DOHH2 (cell line): ENCODE measurements around the gene MAT2B.

Experiments
- H3F3A ChIP-seq: fragments of 200-600 bp; sonication (generic), shearing (Covaris generic); 2 replicates; pipeline ENCODE4 v1.6.0; 2016; ENCODE audit warnings: antibody characterized with exemption, mild to moderate bottlenecking; ENCODE audit not compliant: control insufficient read depth, insufficient read depth
- H3K27ac ChIP-seq: fragments of 200-600 bp; sonication (generic); 2 replicates; pipeline ENCODE4 v1.5.1; 2014; ENCODE audit warnings: low read depth, mild to moderate bottlenecking, low read length, moderate library complexity
- H3K27me3 ChIP-seq: fragments of 200-600 bp; sonication (generic); 2 replicates; pipeline ENCODE4 v1.6.1; 2014; ENCODE audit warnings: mild to moderate bottlenecking, low read length, mixed read lengths; ENCODE audit not compliant: control insufficient read depth
- H3K36me3 ChIP-seq: fragments of 200-600 bp; sonication (generic); 2 replicates; pipeline ENCODE4 v1.6.1; 2014; ENCODE audit warnings: mild to moderate bottlenecking, low read length, moderate library complexity, mixed read lengths; ENCODE audit not compliant: control insufficient read depth
- H3K4me1 ChIP-seq: fragments of 200-600 bp; sonication (generic); 2 replicates; pipeline ENCODE4 v1.6.1; 2014; ENCODE audit warnings: mild to moderate bottlenecking, low read length, mixed read lengths; ENCODE audit not compliant: control insufficient read depth
- H3K4me2 ChIP-seq: fragments of 200-600 bp; sonication (generic); 2 replicates; pipeline ENCODE4 v1.6.0; 2014; ENCODE audit warnings: mild to moderate bottlenecking, low read length, moderate library complexity
- H3K4me3 ChIP-seq: fragments of 200-600 bp; sonication (generic); 2 replicates; pipeline ENCODE4 v1.5.1; 2014; ENCODE audit warnings: mild to moderate bottlenecking, low read length, mixed read lengths
- H3K79me2 ChIP-seq: fragments of 200-600 bp; sonication (generic); 2 replicates; pipeline ENCODE4 v1.6.1; 2014; ENCODE audit warnings: mild to moderate bottlenecking, low read length, mixed read lengths; ENCODE audit not compliant: control insufficient read depth
- H3K9me2 ChIP-seq: fragments of 200-600 bp; sonication (generic); replicated peaks from 2 replicates; pipeline ENCODE4 v1.6.1; 2014; ENCODE audit warnings: mild to moderate bottlenecking, low read length, mixed read lengths; ENCODE audit not compliant: control insufficient read depth
- H3K9me3 ChIP-seq: fragments of 200-600 bp; sonication (generic); 2 replicates; pipeline ENCODE4 v1.6.1; 2014; ENCODE audit warnings: antibody characterized with exemption, low read length, mixed read lengths; ENCODE audit not compliant: control insufficient read depth, insufficient read depth
- H4K20me1 ChIP-seq: fragments of 200-600 bp; sonication (generic); 2 replicates; pipeline ENCODE4 v1.6.0; 2014; ENCODE audit warnings: low read depth, mild to moderate bottlenecking, antibody characterized with exemption, low read length, moderate library complexity; ENCODE audit not compliant: control insufficient read depth, insufficient read depth
- EZH2phosphoT487 ChIP-seq: fragments of 200-600 bp; sonication (generic); IDR thresholded peaks from 2 replicates; pipeline ENCODE4 v1.6.1; 2017; ENCODE audit warnings: borderline replicate concordance, mild to moderate bottlenecking, antibody characterized with exemption, low read length, moderate library complexity, mixed read lengths
- TF ChIP-seq, protein P1 (sequence below): fragments of 200-600 bp; sonication (generic); IDR thresholded peaks from one replicate; pipeline ENCODE4 v1.5.1; 2014; ENCODE audit warnings: antibody characterized with exemption, mild to moderate bottlenecking, low read depth, low read length; ENCODE audit not compliant: poor library complexity, severe bottlenecking

The MAT2B gene

DNA sequence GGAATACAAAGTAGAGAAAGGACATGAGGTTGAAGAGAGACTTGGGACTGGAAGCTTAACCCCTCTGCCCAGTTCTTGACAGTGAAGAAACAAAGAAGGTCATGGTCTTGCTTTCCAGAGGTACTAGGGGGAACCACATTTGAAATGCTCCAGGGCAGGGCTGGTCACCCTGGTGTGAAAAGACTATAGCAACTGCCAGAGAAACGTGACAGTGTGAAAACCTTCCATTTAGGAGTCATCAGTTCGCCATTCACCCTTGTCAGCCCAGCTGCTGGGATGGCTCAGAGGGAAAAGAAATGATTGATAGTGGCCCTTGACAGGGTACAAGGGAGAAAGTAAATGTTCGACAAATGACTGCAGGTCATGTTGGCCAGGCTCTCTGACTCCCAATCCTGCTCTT, 56.7 kb downstream of the MAT2B start:
- TF ChIP-seq, protein P1, sequence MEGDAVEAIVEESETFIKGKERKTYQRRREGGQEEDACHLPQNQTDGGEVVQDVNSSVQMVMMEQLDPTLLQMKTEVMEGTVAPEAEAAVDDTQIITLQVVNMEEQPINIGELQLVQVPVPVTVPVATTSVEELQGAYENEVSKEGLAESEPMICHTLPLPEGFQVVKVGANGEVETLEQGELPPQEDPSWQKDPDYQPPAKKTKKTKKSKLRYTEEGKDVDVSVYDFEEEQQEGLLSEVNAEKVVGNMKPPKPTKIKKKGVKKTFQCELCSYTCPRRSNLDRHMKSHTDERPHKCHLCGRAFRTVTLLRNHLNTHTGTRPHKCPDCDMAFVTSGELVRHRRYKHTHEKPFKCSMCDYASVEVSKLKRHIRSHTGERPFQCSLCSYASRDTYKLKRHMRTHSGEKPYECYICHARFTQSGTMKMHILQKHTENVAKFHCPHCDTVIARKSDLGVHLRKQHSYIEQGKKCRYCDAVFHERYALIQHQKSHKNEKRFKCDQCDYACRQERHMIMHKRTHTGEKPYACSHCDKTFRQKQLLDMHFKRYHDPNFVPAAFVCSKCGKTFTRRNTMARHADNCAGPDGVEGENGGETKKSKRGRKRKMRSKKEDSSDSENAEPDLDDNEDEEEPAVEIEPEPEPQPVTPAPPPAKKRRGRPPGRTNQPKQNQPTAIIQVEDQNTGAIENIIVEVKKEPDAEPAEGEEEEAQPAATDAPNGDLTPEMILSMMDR, result no peak
- TF ChIP-seq EZH2phosphoT487, result no peak
- H3K4me2 ChIP-seq, result no peak overlapping the region
- H3K27me3 ChIP-seq, result peaks cover 27% of the 10 kb centered on the region

DNA sequence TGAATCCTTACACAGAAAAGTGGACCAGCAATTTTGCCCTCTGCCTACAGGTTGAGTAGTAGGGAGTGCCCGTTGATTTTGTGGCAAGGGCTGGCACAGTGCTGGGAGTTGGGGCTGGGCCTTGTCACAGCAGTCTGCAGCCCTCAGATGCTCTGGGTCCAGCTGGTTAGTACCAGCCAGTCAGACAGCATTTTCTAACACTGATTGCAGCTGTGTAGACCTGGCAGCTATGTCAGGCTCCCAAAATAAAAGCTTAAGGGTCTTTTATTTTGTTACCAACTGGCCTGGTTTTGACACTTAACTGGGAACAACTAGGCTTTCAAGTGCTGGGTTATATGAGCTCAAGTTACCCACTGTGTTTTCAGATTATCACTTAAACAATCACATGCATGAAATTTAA, 57.7 kb downstream of the MAT2B start:
- Histone ChIP-seq H3K9me3 (no peaks in the 10 kb centered on the region), H3K4me2 (no peak overlapping the region), H3K27me3 (peaks cover 37% of the 10 kb centered on the region), H4K20me1 (no peaks in the 10 kb centered on the region), H3K4me1 (peaks cover 10% of the 10 kb centered on the region), H3K79me2 (no peaks in the 10 kb centered on the region), H3F3A (no peaks in the 10 kb centered on the region), H3K36me3 (no peaks in the 10 kb centered on the region), H3K4me3 (no peak overlapping the region), H3K9me2 (no peaks in the 10 kb centered on the region), H3K27ac (no peak overlapping the region)
- no peak for TF ChIP-seq EZH2phosphoT487
- TF ChIP-seq, protein P1, result no peak

More for the DNA sequence above, 56.7 kb downstream of the MAT2B start:
- no peaks in the 10 kb centered on the region for H3K36me3 ChIP-seq
- H3K9me3 ChIP-seq, result no peaks in the 10 kb centered on the region
- H3K4me1 ChIP-seq, result peaks cover 10% of the 10 kb centered on the region
- no peaks in the 10 kb centered on the region for H3K79me2 ChIP-seq
- H3F3A ChIP-seq, result no peaks in the 10 kb centered on the region
- no peaks in the 10 kb centered on the region for H3K9me2 ChIP-seq
- H3K4me3 ChIP-seq, result no peak overlapping the region
- no peak overlapping the region for H3K27ac ChIP-seq
- H4K20me1 ChIP-seq, result no peaks in the 10 kb centered on the region

DNA sequence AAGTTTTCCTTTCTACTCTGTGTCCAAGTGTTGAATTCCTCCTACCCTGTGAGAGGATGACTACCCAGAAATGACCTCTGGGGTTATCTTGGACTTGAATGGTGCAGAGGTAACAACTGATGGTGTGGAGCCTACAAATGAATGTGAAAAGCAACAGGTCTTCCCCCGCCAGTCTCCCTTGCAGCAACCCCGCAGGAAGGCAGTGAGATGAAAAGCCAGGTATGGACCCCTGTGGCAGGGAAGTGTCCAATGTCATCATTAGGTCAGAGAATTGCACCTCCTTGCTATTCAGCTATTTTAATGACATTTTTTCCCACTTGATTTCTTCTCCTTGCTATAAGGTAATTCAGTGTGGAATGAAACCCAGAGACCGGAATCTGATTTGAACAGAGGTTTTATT, 58.5 kb downstream of the MAT2B start:
- H3K4me2 ChIP-seq, result no peak overlapping the region
- H3K27me3 ChIP-seq, result peaks cover 41% of the 10 kb centered on the region
- no peaks in the 10 kb centered on the region for H3K9me3 ChIP-seq
- no peaks in the 10 kb centered on the region for H3K79me2 ChIP-seq
- H3K4me1 ChIP-seq, result peaks cover 10% of the 10 kb centered on the region
- no peak for TF ChIP-seq EZH2phosphoT487
- TF ChIP-seq, protein P1, result no peak
- no peaks in the 10 kb centered on the region for H4K20me1 ChIP-seq
- H3K27ac ChIP-seq, result no peak overlapping the region
- H3K4me3 ChIP-seq, result no peak overlapping the region
- H3K36me3 ChIP-seq, result no peaks in the 10 kb centered on the region
- no peaks in the 10 kb centered on the region for H3K9me2 ChIP-seq
- no peaks in the 10 kb centered on the region for H3F3A ChIP-seq
